Stimulated activated CD4-positive, alpha-beta T cell treated with anti-CD3 and anti-CD28 coated beads, TNF-alpha, amount 100 ng/mL, for 4 hours (primary cell): ENCODE data around the gene PTGFRN.

Experiments
- DNase-seq, 3 experiments: peaks; one replicate each; pipeline ENCODE4 v3.0.0-alpha.2; 2020; ENCODE audit warnings: low read depth in 3 of 3

The PTGFRN gene

GRCh38 chr1:116889380-116889779 lies 20.3 kb upstream of the PTGFRN start:
- DNase-seq = no peak

GRCh38 chr1:116891396-116892079 lies 18.2 kb upstream of the PTGFRN start:
- DNase-seq = no peak

GRCh38 chr1:116895073-116895472 lies 14.6 kb upstream of the PTGFRN start:
- DNase-seq = no peak

GRCh38 chr1:116899529-116899928 lies 10.2 kb upstream of the PTGFRN start:
- DNase-seq = no peak

- no peak for DNase-seq
Measured at GRCh38 chr1:116900471-116901365, 9.0 kb upstream of the PTGFRN start.

- no peak for DNase-seq
Measured at GRCh38 chr1:116902027-116902426, 7.7 kb upstream of the PTGFRN start.

- DNase-seq = no peak
Measured at GRCh38 chr1:116902723-116903383, 6.9 kb upstream of the PTGFRN start.

GRCh38 chr1:116904791-116905320 lies 4.9 kb upstream of the PTGFRN start:
- no peak for DNase-seq

GRCh38 chr1:116906812-116907211 lies 2.9 kb upstream of the PTGFRN start:
- no peak for DNase-seq

GRCh38 chr1:116907351-116907750 lies 2.4 kb upstream of the PTGFRN start:
- DNase-seq = no peak

- no peak for DNase-seq
Measured at GRCh38 chr1:116908266-116908665, 1.4 kb upstream of the PTGFRN start.

GRCh38 chr1:116908820-116909511 lies 750 bp upstream of the PTGFRN start:
- no peak for DNase-seq

- DNase-seq = peak; percentile 7 to 34 (median 14)
Measured at GRCh38 chr1:116910379-116911187, 867 bp downstream of the PTGFRN start.

- DNase-seq = no peak
Measured at GRCh38 chr1:116911188-116911553, 1.5 kb downstream of the PTGFRN start.

- DNase-seq = no peak
Measured at GRCh38 chr1:116911779-116912469, 2.2 kb downstream of the PTGFRN start.

- DNase-seq = no peak
Measured at GRCh38 chr1:116912846-116913245, 3.1 kb downstream of the PTGFRN start.

- no peak for DNase-seq
Measured at GRCh38 chr1:116913941-116914340, 4.2 kb downstream of the PTGFRN start.

- DNase-seq = no peak
Measured at GRCh38 chr1:116914667-116915066, 5.0 kb downstream of the PTGFRN start.

- no peak for DNase-seq
Measured at GRCh38 chr1:116915086-116915661, 5.5 kb downstream of the PTGFRN start.

GRCh38 chr1:116916002-116916401 lies 6.3 kb downstream of the PTGFRN start:
- DNase-seq = no peak
